GM12878 (cell line): ENCODE results near the gene PTPN2. TPM values are rescaled to one million over a fixed set of nuclear protein-coding genes. Genes with fewer than 3 reads are reported as not detected.

ENCODE experiments used
- ATAC-seq: fragments of 200-7000 bp; cut with Tn5 transposase; 3 replicates; pipeline ENCODE4 v1.9.1; 2020; ENCODE audit warnings: mild to moderate bottlenecking, moderate library complexity
- BruUV-seq: library from RNA; stranded (reverse); fragments of 400-500 nt; replicated peaks from 2 replicates; lab custom pipeline; 2021; lab: Mats Ljungman, UMichigan
- CTCF ChIA-PET: fragments of 300-600 bp; sonication (Branson Sonifier 250); formaldehyde crosslinking; extraction: SDS; loops from one replicate; lab custom pipeline; 2021; ENCODE audit warnings: inconsistent platforms; lab: Yijun Ruan, JAX
- POLR2A ChIA-PET: fragments of 350-600 bp; formaldehyde crosslinking; extraction: SDS; loops from one replicate; lab custom pipeline; 2021; ENCODE audit warnings: inconsistent platforms; lab: Charles Lee
- RAD21 ChIA-PET: fragments of 300-600 bp; sonication (Branson Sonifier 250); formaldehyde crosslinking; loops from one replicate; lab custom pipeline; 2023; ENCODE audit warnings: antibody characterized with exemption; ENCODE audit not compliant: unreplicated experiment; lab: Charles Lee
- SMC1A ChIA-PET: fragments of 300-600 bp; sonication (Branson Sonifier 250); formaldehyde crosslinking; loops from one replicate; lab custom pipeline; 2023; ENCODE audit not compliant: unreplicated experiment, uncharacterized antibody; lab: Charles Lee
- DNase-seq: peaks from one replicate; pipeline ENCODE4 v3.0.0-alpha.2; 2011; ENCODE audit warnings: low read depth, low spot score
- FAIRE-seq: peaks from 3 replicates; lab custom pipeline; 2011; peaks lifted over from hg19 to GRCh38; lab: Jason Lieb, UNC
- H2AFZ ChIP-seq: 2 replicates; pipeline ENCODE4 v1.6.0; 2011; ENCODE audit warnings: low read depth, low read length, control low read depth; ENCODE audit not compliant: control insufficient read depth
- H3K27ac ChIP-seq: 2 replicates; pipeline ENCODE4 v1.5.1; 2011; ENCODE audit warnings: control low read depth; ENCODE audit not compliant: control insufficient read depth, insufficient read depth
- H3K27me3 ChIP-seq, 2 experiments: replicated peaks in 1 of 2; 2 replicates each; pipeline versions ENCODE4 v1.6.0 to v1.6.1; 2011; ENCODE audit warnings: low read length in 1 of 2; ENCODE audit not compliant: control insufficient read depth in 2 of 2, insufficient read depth in 2 of 2
- H3K36me3 ChIP-seq, 2 experiments: 2 replicates each; pipeline ENCODE4 v1.5.1; 2011; ENCODE audit warnings: low read length in 1 of 2; ENCODE audit not compliant: control insufficient read depth in 2 of 2, insufficient read depth in 2 of 2
- H3K4me1 ChIP-seq: 2 replicates; pipeline ENCODE4 v1.6.1; 2011; ENCODE audit warnings: mild to moderate bottlenecking, low read length, moderate library complexity, mixed read lengths; ENCODE audit not compliant: control insufficient read depth, insufficient read depth
- H3K4me2 ChIP-seq: 2 replicates; pipeline ENCODE4 v1.6.0; 2011; ENCODE audit warnings: control low read depth; ENCODE audit not compliant: control insufficient read depth, insufficient read depth
- H3K4me3 ChIP-seq: fragments of 200-600 bp; sonication (generic); 2 replicates; pipeline ENCODE4 v1.5.1; 2016
- H3K79me2 ChIP-seq: 2 replicates; pipeline ENCODE4 v1.6.0; 2011; ENCODE audit warnings: low read length; ENCODE audit not compliant: control insufficient read depth, insufficient read depth
- H3K9ac ChIP-seq: 2 replicates; pipeline ENCODE4 v1.8.0; 2011; ENCODE audit warnings: low read length, control low read depth, mixed read lengths; ENCODE audit not compliant: control insufficient read depth, insufficient read depth
- H3K9me3 ChIP-seq: replicated peaks from 3 replicates; pipeline ENCODE4 v1.5.1; 2011; ENCODE audit warnings: mild to moderate bottlenecking, low read length; ENCODE audit not compliant: control insufficient read depth, insufficient read depth
- H4K20me1 ChIP-seq: 2 replicates; pipeline ENCODE4 v1.6.0; 2011; ENCODE audit not compliant: control insufficient read depth, insufficient read depth
- FOS ChIP-seq: IDR thresholded peaks from 3 replicates; pipeline ENCODE4 v1.6.1; 2011; ENCODE audit warnings: borderline replicate concordance; ENCODE audit not compliant: insufficient read length; ENCODE audit errors: extremely low read depth
- JUNB ChIP-seq: IDR thresholded peaks from 2 replicates; pipeline ENCODE4 v1.6.1; 2016; ENCODE audit warnings: antibody characterized with exemption, mild to moderate bottlenecking
- POU2F2 ChIP-seq: IDR thresholded peaks from 3 replicates; pipeline ENCODE4 v1.6.1; 2011; ENCODE audit warnings: low read depth, mild to moderate bottlenecking, low read length, borderline replicate concordance
- SMAD1 ChIP-seq: fragments of 450-650 bp; IDR thresholded peaks from 2 replicates; pipeline ENCODE4 v1.6.1; 2018; ENCODE audit warnings: mild to moderate bottlenecking, low read depth; ENCODE audit not compliant: partially characterized antibody
- ZNF622 ChIP-seq: fragments of 450-650 bp; IDR thresholded peaks from 2 replicates; pipeline ENCODE4 v1.6.1; 2017; ENCODE audit warnings: mild to moderate bottlenecking, inconsistent platforms
- WGBS: methylation state at CpG from one replicate; pipeline ENCODE4 v1.1.6; 2016; ENCODE audit warnings: low lambda C conversion rate; ENCODE audit not compliant: insufficient replicate concordance, insufficient coverage; ENCODE audit errors: missing lambda C conversion rate; 5-methylcytosine and 5-hydroxymethylcytosine counted together
- in situ Hi-C: fragments of 300-500 bp; cut with MboI; formaldehyde crosslinking; loops from 9 replicates; pipeline ENCODE4 v1.14.3; 2018; ENCODE audit warnings: mixed read lengths
- intact Hi-C: fragments of 100-400 bp; cut with micrococcal nuclease; formaldehyde crosslinking; loops from one replicate; pipeline ENCODE4 v1.14.2; 2022; ENCODE audit not compliant: unreplicated experiment
- polyA plus RNA-seq, 11 experiments: library from polyadenylated mRNA; depleted of rRNA in 4 of 11; unstranded in 6 of 11; stranded (reverse) in 5 of 11; fragments of >200 nt; fragmentation: Nextera tagmentation in 4 of 11; fragmentation: Illumina TruSeq in 1 of 11; extraction: Ambion mirVana in 4 of 11; extraction: Trizol in 1 of 11; gene quantifications; 1 replicate in 1 of 11; 2 replicates in 10 of 11; pipeline versions ENCODE4 v1.2.1 to v1.2.3, GENCODE V29; 2011 to 2016; ENCODE audit warnings: inconsistent platforms in 2 of 11, missing spikeins in 2 of 11, low read depth in 1 of 11
- total RNA-seq, 4 experiments: library from RNA; depleted of rRNA in 3 of 4; stranded (reverse); fragments of >200 nt in 3 of 4; fragmentation: Illumina TruSeq in 1 of 4; extraction: Trizol in 1 of 4; gene quantifications; 2 replicates each; pipeline versions ENCODE4 v1.2.1 to v1.2.3, GENCODE V29; 2013 to 2021
- TF ChIP-seq, protein P1 (sequence below): IDR thresholded peaks from 2 replicates; pipeline ENCODE4 v1.6.1; 2012; ENCODE audit warnings: mild to moderate bottlenecking, low read depth, low read length
- TF ChIP-seq, protein P2 (sequence below): IDR thresholded peaks from 2 replicates; pipeline ENCODE4 v1.6.1; 2011; ENCODE audit warnings: low read depth, mild to moderate bottlenecking, low read length, moderate library complexity, borderline replicate concordance; ENCODE audit errors: extremely low read depth
- TF ChIP-seq, protein P3 (sequence below): IDR thresholded peaks from 2 replicates; pipeline ENCODE4 v1.6.1; 2012; ENCODE audit warnings: low read depth, low read length, improper control_type of control experiment

The PTPN2 gene
- total and polyA plus RNA-seq, 10 of the 15 experiments (the other 5 are each of a cell fraction or from before 2014, with no cell fraction given) = 46.5 to 86.7 (median 64.6) TPM

DNA sequence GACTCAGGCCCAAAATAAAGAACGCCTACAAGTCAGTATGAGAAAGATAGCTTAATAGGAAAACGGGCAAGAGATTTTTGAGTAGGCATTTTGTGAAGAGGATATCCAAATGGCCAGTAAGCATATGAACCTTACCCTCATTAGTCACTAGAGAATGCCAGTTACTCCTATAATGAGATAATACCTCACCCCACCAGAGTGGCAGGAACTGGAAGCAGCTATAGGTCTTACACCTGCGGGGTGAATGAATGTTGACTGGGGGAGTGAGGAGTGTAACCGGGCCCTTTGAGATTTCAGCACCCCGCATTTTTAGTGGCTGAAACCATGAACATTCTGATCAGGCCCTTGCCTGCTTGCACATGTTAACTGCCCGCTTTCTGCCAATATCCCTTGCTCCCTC, 7.5 kb upstream of the PTPN2 start:
- no peak overlapping the region for H3K4me3 ChIP-seq
- in situ Hi-C loops = loop anchor here (5.0 kb wide), 1 partner anchor 159 kb away; no protein-coding TSS in a partner anchor
- BruUV-seq = no TSS peak

DNA sequence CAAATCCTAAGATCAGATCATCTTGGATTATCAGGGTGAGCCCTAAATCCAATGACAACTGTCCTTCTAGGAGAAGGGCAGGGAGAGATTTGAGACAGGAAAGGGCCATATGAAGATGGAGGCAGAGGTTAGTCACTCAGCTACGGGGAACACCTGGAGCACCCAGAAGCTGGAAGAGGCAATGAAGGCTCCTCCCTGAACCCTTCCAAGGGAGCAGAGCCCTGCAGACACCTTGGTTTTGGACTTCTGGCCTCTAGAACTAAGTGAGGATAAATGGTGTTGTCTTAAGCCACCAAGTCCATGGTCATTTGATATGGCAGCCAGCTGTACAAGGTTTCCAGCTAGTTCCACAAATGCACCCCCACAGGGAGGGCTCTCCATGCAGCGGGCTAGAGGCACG, 6.9 kb upstream of the PTPN2 start:
- no peak overlapping the region for H2AFZ ChIP-seq
- CTCF ChIA-PET = interaction anchor here (0.5 to 6.2 kb wide), 19 partner anchors 10 to 498 kb away, joined by 3 to 80 read pairs (median 4); no protein-coding TSS in a partner anchor
- TF ChIP-seq, protein P1, sequence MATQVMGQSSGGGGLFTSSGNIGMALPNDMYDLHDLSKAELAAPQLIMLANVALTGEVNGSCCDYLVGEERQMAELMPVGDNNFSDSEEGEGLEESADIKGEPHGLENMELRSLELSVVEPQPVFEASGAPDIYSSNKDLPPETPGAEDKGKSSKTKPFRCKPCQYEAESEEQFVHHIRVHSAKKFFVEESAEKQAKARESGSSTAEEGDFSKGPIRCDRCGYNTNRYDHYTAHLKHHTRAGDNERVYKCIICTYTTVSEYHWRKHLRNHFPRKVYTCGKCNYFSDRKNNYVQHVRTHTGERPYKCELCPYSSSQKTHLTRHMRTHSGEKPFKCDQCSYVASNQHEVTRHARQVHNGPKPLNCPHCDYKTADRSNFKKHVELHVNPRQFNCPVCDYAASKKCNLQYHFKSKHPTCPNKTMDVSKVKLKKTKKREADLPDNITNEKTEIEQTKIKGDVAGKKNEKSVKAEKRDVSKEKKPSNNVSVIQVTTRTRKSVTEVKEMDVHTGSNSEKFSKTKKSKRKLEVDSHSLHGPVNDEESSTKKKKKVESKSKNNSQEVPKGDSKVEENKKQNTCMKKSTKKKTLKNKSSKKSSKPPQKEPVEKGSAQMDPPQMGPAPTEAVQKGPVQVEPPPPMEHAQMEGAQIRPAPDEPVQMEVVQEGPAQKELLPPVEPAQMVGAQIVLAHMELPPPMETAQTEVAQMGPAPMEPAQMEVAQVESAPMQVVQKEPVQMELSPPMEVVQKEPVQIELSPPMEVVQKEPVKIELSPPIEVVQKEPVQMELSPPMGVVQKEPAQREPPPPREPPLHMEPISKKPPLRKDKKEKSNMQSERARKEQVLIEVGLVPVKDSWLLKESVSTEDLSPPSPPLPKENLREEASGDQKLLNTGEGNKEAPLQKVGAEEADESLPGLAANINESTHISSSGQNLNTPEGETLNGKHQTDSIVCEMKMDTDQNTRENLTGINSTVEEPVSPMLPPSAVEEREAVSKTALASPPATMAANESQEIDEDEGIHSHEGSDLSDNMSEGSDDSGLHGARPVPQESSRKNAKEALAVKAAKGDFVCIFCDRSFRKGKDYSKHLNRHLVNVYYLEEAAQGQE = no peak
- TF ChIP-seq FOS (no peak), POU2F2 (no peak), SMAD1 (no peak), JUNB (no peak)
- TF ChIP-seq, protein P2, sequence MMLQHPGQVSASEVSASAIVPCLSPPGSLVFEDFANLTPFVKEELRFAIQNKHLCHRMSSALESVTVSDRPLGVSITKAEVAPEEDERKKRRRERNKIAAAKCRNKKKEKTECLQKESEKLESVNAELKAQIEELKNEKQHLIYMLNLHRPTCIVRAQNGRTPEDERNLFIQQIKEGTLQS = no peak
- TF ChIP-seq, protein P3, sequence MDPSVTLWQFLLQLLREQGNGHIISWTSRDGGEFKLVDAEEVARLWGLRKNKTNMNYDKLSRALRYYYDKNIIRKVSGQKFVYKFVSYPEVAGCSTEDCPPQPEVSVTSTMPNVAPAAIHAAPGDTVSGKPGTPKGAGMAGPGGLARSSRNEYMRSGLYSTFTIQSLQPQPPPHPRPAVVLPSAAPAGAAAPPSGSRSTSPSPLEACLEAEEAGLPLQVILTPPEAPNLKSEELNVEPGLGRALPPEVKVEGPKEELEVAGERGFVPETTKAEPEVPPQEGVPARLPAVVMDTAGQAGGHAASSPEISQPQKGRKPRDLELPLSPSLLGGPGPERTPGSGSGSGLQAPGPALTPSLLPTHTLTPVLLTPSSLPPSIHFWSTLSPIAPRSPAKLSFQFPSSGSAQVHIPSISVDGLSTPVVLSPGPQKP = no peak

More for the DNA sequence above, 7.5 kb upstream of the PTPN2 start:
- Histone ChIP-seq H3K27ac (no peak overlapping the region), H3K27me3 (peaks cover 0 to 2% of the 10 kb centered on the region in 2 experiments; a peak in 1 of 4 replicates), H3K9ac (no peak overlapping the region), H3K9me3 (no peaks in the 10 kb centered on the region; the same call in 2 of the 3 replicates), H4K20me1 (no peaks in the 10 kb centered on the region), H3K36me3 (no peaks in the 10 kb centered on the region), H3K4me1 (peaks cover under 1% of the 10 kb centered on the region; the same call in 1 of the 2 replicates), H3K79me2 (no peaks in the 10 kb centered on the region), H3K4me2 (no peak overlapping the region), H2AFZ (no peak overlapping the region)
- intact Hi-C loops = no loop called here
- ChIA-PET CTCF (interaction anchor here (0.5 to 6.2 kb wide), 14 partner anchors 10 to 431 kb away, joined by 3 to 80 read pairs (median 8); no protein-coding TSS in a partner anchor), SMC1A (interaction anchor here (0.9 to 6.2 kb wide), 18 partner anchors 8 to 169 kb away, joined by 3 to 46 read pairs (median 5); no protein-coding TSS in a partner anchor), RAD21 (interaction anchor here (1.0 to 2.0 kb wide), 5 partner anchors 9 to 149 kb away, joined by 3 to 11 read pairs (median 3); no protein-coding TSS in a partner anchor), POLR2A (interaction anchor here (0.7 to 1.5 kb wide), 3 partner anchors 16 to 147 kb away, joined by 3 to 4 read pairs (median 3); no protein-coding TSS in a partner anchor)
- DNase-seq (no peak), ATAC-seq (peak; percentile 32), FAIRE-seq (no peak)
- TF ChIP-seq ZNF622 = no peak
- WGBS = 64% methylated on average over 6 of the region's 6 CpGs

More for the DNA sequence above, 6.9 kb upstream of the PTPN2 start:
- ChIA-PET RAD21 (interaction anchor here (0.9 to 2.0 kb wide), 7 partner anchors 9 to 149 kb away, joined by 3 to 11 read pairs (median 3); no protein-coding TSS in a partner anchor), SMC1A (interaction anchor here (0.6 to 6.2 kb wide), 19 partner anchors 9 to 169 kb away, joined by 3 to 46 read pairs (median 5); no protein-coding TSS in a partner anchor), POLR2A (interaction anchor here (0.7 to 1.5 kb wide), 3 partner anchors 17 to 147 kb away, joined by 3 to 4 read pairs (median 3); no protein-coding TSS in a partner anchor)
- ATAC-seq (no peak), DNase-seq (no peak), FAIRE-seq (no peak)
- Histone ChIP-seq H4K20me1 (no peaks in the 10 kb centered on the region), H3K4me1 (peaks cover 6% of the 10 kb centered on the region; the same call in 1 of the 2 replicates), H3K4me3 (no peak overlapping the region), H3K9me3 (no peaks in the 10 kb centered on the region; the same call in 2 of the 3 replicates), H3K79me2 (no peaks in the 10 kb centered on the region; the same call in 1 of the 2 replicates), H3K9ac (no peak overlapping the region), H3K27me3 (peaks cover 0 to 2% of the 10 kb centered on the region in 2 experiments; a peak in 1 of 4 replicates), H3K36me3 (no peaks in the 10 kb centered on the region), H3K27ac (no peak overlapping the region), H3K4me2 (no peak overlapping the region)
- 57% methylated on average over 3 of the region's 3 CpGs for WGBS
- in situ Hi-C loops = loop anchor here (5.0 kb wide), 1 partner anchor 159 kb away; no protein-coding TSS in a partner anchor
- BruUV-seq = no TSS peak
- intact Hi-C loops = no loop called here
